Activated gamma-delta T cell treated with Interleukin-2 at 50 U/mL for 16 hours (primary cell): ENCODE measurements around the gene CD9.
"Not testable (repeated sequence)": the region's sequence is repeated elsewhere in the genome, so short reads cannot be mapped to it uniquely, and the experiment has no call there.

Source experiments
- DNase-seq: peaks from one replicate; pipeline ENCODE4 v3.0.0-alpha.2; 2020

The CD9 gene

GRCh38 chr12:6200256-6201212 is at the start of gene CD9:
TSS of gene CD9 (plus strand) at chr12:6200400. CDS start at chr12:6200500, 100 bp downstream.
- peak; percentile 6 for DNase-seq

GRCh38 chr12:6154730-6155459 is 45.3 kb upstream of the CD9 start:
- DNase-seq, result no peak

DNA sequence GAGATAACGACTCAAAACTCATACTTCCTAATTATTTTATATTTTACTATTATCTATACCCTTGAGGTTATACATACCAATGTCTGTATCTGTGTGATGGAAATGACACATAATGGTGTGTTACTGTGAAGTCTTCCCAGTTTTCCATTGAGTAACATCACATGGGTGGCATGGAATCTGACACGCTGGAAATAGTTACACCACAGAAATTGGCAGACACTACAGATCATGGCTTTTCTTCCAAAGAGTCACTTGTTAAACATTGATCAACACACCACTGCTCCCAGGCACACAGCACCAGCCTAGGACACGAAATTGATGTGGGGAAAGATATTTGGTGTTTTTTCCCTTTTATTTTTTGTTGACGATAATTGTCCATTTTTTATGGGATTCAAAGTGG is 42.7 kb upstream of the CD9 start:
- no peak for DNase-seq

DNA sequence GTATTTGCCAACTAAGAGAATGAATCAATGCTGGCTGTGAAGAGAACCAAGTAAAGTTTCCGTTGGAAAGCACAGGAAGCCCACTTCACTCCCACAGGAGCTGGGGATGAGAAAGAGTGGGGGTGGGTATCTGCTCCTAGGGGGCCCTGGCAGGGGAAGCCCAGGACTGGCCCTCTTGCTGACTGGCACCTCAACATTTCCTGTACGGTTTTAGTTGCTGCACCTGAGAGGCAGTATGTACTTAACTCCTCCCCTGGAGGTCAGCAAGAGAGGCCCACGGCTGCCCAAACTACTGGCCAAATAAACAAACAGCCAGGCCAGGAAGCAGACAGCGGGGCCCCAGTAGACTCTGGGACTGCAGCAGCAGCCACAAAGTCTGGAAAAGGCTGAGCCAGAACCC is 41.9 kb upstream of the CD9 start:
- DNase-seq, result no peak

- no peak for DNase-seq
Measured at GRCh38 chr12:6158749-6159148, 41.5 kb upstream of the CD9 start.

- DNase-seq, result not testable (repeated sequence)
Measured at GRCh38 chr12:6159166-6160011, 40.8 kb upstream of the CD9 start.

GRCh38 chr12:6160049-6160649 is 40.1 kb upstream of the CD9 start:
- DNase-seq, result not testable (repeated sequence)

- no peak for DNase-seq
Measured at GRCh38 chr12:6161124-6161882, 38.9 kb upstream of the CD9 start.

- DNase-seq, result no peak
Measured at GRCh38 chr12:6163416-6164060, 36.7 kb upstream of the CD9 start.

- DNase-seq, result no peak
Measured at GRCh38 chr12:6165395-6165794, 34.8 kb upstream of the CD9 start.

DNA sequence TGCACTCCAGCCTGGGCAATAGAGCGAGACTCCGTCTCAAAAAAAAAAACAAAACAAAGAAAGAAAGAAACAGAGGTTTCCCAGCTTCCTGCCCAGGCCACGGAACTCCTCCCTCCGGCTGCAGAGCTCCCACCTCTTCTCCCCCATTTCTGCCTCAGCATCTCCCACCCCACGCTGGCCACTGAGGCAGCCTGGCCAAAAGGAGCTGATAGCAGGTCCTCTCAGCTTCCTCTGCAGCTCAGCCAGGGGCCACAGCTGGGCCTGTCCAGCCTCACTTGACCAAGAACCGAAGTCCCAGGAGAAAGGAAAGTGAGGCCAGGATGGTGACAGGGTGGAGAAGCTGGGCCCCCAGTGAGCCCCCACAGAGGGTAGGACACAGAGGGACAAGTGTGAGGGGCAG is 33.4 kb upstream of the CD9 start:
- no peak for DNase-seq

DNA sequence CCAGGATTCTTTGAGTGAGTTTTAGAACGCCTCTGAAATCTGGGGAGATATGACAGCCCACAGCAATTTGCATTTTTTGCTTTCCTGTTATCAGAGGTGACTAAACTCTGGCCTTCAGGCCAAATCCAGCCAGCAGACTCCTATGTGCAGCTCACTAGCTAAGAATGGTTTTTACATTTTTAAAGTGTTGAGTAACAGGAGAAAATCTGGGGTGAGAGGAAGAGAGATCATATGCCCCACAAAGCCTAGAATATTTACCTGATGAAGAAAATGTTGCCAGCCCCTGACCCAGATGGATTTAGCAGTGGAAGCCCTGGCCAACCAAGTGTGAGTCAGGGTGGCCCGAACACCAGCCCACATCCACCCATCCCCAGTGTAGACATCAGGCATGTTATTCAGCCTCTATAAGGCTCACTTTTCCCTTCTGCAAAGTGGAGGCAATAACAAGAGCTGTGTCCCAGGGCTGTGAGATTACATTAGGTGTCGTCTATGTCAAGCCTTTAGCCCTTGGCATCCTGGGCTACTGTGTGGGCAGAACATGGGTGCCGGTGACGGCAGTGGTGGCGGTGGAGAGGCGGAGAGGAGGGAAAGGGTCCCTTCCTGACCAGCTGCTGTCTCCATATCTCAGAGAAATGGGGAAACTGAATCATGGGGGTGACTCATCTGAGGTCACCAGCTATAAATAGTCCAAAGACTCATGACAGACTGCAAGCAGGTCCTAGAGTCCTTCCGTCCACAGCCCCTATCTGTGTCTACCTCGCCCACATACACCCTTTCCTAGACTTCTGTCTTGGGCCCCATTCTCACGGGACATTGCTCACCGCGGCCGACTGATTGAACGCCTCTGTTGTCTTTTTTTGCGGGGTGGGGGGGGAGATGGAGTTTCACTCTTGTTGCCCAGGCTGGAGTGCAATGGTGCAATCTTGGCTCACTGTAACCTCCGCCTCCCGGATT is 32.6 kb upstream of the CD9 start:
- DNase-seq, result peak; percentile 26

- no peak for DNase-seq
Measured at GRCh38 chr12:6171409-6172015, 28.7 kb upstream of the CD9 start.

- no peak for DNase-seq
Measured at GRCh38 chr12:6172086-6172485, 28.1 kb upstream of the CD9 start.

DNA sequence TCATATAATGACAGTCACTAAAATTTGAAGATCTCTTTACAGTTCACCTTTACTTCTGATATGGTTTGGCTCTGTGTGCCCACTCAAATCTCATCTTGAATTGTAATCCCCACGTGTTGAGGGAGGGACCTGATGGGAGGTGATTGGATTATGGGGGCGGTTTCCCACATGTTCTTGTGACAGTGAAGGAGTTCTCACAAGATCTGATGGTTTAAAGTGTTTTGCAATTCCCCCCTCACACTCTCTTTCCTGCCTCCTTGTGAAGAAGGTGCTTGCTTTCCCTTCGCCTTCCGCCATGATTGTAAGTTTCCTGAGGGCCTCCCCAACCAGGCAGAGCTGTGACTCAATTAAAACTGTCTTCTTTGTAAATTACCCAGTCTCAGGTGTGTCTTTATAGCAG is 27.3 kb upstream of the CD9 start:
- no peak for DNase-seq

DNA sequence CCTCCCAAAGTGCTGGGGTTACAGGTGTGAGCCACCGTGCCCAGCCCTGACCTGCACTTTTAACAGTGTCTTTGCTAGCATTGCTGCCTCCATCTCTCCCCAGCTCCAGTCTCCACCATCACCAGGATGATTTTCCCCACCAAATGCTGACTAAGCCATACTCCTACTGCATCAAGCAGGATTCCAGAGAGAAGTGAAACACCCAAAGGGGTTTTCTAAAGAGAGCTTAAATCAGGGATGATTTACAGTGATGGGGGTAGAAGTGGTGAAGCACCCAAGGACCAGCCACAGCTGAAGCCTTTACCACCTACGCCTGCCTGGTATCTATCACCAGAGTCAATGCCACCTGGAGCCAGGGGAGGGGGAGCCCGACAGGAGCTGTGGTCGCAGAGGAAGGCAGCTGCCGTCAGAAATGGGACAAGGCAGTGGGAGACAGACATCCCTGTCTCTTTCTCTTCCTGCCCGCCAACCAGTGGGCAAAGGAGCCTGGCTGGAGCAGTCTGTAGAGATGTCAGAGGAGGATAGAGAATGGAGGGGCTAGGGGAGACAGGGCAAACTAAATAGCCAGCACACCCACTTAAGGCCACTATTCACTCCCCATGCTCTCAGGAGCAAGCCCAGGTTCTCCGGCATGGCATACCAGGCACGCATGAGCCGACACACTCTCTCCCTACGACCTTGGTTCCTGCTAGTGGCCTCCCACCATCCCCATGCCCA is 22.4 kb upstream of the CD9 start:
- no peak for DNase-seq

GRCh38 chr12:6178981-6179761 is 21.0 kb upstream of the CD9 start:
- DNase-seq, result no peak
